IPS DF 19.7 (cell line): ENCODE results near the gene PSMD5.
A peak's percentile ranks its signal among the peaks of the same experiment; 100 is the strongest.

Source experiments
- DNase-seq: peaks from one replicate; pipeline ENCODE4 v3.0.0-alpha.2; 2013; ENCODE audit warnings: low read depth, low spot score

PSMD5 gene

DNA sequence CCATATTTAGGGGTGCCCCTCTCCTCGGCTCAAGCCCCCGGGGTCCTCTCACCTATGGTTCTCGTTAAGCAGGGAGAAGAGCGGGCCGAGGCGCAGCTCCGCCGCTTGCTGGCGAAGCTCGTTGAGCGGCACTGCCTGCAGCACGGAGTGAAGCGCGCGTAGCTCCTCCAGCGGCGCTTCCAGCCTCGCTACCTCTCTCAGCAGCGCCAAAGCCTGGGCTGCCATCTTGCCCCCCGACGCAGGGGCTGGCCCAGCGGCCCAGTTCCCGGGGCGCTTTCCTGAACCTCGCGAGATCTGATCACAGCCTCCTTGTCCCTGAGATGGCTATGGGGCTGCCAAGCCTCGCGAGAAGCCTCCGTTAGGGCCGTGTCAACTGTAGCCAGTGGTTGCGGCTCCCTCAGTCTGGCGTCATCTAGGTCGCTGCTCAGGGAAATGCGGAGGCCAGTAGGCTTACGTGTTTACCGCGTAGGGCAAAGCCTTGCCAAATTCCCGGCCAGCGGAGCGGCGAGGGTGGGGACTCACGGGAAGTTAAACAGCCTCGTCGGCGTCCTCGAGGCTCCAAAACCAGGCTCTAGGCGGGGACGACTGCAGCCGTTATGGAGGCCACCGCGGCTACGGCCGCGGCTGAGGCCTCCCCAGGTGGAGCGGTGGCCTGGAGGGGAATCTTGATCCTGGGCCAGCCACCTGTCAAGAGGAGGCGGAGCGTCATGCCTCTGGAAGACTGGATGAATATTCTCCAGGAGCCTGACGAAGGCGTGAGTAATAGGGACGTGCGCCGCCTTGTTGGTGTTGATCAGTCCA lies at the start of gene PSMD5:
Gene PSMD5 (minus strand): TSS at position 238 of the 801 bp plus-strand sequence. CDS start 13 bp downstream, at position 225.
- peak; percentile 97 for DNase-seq

DNA sequence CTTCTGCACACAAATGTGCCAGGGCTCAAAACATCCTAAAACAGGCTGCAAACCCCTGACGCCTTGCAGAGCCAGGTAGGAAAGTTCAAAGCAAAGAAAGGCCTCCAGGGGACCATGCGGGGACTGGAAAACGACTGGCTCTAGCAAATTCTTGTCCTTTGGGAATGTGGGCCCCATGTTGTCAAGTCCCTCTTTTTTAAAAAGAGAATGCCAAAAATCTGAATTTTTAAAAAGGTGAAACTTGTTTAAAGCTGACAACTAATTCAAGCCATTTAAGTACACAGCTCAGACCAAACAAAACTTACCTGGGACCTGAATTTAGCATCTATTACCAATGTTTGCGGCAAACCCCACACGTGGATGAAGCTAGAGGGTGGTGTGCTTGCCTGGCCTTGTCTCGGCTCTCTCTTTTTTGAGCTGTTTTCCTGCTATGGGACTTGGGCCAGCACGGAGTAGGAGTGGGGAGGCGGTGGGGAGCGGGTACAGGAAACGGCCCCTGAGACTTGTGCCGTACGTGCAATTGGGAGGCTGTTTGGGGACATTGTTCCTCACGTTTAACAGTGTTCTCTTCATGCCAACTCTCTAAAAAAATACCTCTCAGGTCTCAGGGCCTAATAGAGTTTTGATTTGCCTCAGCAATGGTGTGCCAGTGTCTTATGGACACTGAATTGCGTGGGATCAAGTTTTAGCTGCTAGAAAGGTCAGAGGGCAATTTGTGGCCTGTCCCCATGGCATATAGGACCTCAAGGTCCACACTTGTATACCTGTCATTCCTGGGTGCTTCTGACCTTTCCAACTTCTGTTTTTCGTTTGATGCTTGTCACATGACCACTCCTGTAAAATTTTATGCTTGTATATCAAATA lies 49.4 kb upstream of the PSMD5 start:
- DNase-seq = no peak

DNA sequence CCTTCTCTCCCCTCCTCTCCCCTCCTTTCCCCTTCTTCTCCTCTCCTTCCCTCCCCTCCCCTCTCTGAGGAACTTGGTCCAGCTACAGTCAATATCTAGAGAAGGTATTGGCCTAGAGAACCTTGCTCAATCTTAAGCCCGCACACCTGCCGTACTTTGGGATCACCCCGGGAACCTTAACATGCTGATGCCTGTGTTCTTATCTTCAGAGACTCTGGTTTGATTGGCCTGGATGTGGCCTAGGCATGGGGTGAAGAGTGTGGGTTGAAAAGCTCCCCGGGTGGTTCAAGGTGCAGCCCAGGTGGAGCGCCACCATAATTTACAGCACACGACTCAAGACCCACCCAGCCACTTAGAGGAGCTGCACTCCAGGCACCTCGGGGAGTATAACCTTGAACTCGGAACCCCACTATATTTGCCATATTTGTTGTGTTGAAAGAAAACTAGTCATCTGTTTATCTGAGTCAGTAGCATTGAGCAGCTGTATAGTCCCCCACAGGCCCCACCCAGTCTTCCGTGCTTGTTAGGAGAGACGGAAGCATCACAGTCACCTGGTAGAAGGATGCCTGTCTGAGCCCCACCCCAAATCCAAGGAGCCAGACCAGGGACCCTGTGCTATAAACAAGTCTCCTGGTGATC lies 48.6 kb upstream of the PSMD5 start:
- no peak for DNase-seq

DNA sequence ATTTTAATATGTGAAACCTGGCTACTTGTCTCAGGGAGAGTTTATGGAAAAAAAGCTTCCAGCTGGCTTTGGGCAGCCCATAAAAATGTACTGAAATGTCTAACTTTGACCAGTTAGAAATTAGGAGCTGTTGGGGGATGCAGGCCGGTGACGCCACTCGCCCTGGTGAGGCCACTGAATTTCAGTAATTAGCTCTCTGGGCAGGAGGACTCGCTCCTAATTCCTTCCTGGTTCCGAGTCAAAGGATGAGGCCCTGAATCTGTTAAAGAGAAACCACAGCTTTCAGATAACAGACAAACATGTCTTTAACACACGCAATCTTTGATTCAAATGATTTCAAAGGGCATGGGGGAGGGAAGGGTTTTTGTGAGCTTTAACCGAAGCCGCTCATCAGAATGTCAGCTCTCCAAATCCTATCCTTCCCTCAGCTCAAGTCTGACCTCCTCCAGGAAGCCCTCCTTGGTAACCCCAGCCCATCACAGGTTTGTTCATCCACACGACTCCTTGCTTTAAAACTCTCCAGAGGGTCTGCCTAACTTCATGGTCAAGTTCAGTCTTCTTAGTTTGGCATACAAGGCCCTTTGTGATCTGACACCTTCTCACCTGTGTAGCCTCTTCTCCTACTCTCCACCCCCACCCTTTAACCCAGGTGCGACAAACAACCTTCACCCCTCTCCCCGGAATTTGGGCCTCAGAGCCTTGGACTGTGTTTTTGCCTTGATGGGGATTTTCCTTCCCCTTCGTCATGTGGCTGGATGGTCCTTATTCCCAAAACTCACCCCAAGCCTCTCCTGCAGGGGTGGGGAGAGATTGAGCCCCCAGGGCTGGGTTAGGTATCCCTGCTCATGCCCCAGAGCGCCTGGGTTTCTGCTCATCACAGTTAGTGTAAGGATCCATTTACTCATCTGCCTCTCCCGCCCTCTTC lies 47.9 kb upstream of the PSMD5 start:
- no peak for DNase-seq

DNA sequence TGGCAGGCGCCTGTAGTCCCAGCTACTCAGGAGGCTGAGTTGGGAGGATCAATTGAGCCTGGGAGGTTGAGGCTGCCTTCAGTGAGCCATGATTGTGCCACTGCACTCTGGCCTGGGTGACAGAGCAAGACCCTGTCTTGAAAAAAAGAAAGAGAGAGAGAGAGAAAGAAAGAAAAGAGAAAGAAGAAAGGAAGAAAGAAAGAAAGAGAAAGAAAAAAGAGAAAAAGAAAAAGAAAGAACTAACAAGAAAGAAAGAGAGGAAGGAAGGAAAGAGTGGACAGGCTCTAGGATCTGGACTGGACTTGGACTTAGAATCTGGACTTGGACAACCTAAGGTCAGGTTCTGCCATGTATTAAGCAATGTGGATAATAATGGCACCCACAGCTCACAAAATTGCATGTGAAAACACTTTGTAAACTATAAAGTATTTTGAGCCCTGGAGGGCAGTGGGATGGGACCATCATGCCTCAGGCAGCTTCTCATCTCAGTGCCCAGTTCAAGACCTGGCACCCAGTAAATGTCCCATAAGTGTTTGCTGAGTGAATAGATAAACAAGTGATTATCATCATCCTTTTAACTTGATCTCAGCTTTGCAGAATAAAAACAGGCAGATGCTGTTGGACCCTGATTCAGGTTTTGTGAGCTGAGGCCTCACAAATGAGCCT lies 47.0 kb upstream of the PSMD5 start:
- DNase-seq = no peak

DNA sequence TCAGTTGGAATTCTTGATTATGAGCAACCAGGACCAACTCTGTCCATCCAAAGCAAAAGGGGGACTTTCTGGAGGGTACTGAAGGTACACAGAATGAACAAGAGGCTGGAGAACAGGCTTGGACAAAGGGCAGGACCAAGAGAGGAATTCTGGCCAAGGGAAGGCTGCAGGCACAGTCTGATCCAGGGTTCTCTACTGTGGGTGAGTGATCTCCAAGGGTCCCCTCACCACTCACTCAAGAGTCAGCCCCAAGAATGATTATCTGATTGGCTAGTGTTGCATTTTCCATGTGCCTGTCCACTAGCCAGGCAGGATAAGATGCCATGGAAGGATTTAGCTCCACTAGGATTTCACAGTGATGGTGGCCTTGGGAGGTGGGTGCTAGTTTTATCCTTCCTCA lies 45.9 kb upstream of the PSMD5 start:
- no peak for DNase-seq

DNA sequence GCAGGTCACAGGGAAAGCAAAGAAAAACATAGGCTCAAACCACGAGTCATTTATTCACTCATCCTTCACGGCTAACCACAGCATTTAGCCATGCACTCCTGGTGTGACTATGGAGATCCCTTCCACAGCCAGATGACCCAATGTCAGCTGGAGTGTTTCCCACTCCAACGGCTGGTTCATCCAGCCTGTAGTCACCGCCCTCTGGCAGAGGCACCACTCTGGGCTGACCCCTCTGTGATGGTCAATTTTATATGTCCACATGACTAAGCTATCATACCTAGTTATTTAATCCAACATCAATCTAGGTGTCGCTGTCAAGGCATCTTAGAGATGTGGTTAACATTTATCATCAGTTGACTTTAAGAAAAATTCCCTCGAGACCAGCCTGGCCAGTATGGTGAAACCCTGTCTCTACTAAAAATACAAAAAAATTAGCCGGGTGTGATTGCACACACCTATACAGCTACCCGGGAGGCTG lies 43.8 kb upstream of the PSMD5 start:
- no peak for DNase-seq

DNA sequence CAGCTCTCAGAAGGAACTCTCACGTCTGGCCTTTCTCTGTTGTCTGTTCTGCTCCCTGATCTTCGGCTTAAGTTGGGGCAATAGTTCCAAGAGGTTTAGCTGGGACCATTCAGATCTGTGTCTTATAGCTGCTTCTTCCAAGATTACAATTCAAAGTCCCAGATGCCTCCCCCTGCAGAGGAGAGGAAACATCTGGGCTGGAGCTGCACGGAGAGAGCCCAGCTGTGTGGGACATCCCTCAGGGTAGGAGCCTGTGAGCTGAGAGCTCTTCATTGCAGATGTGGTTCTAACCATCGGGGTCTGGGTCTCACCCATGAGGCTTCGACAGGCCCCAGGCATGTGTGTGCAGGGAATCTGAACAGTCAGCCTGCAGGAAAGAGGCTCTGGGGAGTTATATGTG lies 43.2 kb upstream of the PSMD5 start:
- no peak for DNase-seq

DNA sequence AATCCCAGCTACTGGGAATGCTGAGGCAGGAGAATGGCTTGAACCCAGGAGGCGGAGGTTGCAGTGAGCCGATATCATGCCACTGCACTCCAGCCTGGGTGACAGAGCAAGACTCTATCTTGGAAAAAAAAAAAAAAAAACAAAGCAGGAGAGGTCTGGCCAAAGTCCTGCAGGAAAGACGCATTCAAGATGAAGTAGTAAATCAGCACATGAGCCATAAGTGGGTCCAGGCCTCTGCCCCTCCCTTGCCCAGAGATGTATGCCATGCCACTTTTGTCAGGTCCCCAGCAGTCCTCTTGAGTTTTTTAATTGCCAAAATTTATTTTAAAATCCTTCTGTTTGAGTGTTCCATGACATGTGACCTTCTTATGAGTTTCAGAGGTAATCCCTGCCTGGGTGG lies 42.7 kb upstream of the PSMD5 start:
- no peak for DNase-seq

DNA sequence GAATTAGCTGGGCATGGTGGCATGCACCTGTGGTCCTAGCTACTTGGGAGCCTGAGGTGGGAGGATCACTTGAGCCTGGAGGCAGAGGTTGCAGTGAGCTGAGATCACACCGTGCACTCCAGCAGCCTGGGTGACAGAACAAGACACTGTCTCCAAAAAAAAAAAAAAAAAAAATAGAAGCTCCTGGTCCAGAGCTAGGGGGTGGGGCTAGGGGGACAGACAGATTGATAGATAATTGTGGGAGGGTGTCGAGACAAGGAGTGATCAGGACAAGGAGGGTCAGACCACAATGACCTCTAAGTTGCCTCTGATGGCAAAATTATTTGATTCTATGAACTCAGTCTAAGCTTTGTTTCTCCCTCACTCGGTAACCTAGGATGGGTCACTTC lies 40.9 kb upstream of the PSMD5 start:
- no peak for DNase-seq

DNA sequence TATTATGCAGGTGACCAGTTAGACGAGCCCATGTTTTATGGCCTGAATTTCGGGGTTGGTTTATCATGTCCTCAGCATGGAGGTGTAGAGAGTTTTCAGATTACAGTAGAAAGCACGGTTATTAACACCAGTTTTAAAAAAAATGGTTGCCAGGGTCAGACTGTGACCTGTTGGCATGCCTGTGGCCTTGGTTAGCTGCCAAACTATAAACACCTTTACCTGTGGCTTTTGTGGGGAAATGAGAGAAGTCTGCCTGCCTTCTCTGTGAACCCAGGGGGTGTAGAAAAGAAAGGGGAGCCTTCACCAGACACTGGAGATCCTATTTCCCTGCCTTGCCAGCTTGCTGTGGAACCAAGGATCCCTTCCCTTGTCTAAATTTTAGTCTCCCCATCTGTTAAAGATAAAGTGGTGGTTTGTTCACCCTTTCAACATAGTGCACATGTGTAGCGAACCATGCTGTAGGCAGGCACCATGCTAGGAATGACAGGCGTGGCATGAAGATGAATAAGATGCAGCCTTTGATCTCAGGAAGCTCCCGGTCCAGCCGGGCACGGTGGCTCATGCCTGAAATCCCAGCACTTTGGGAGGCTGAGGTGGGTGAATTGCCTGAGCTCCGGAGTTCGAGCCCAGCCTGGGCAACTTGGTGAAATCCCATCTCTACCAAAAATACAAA lies 40.3 kb upstream of the PSMD5 start:
- no peak for DNase-seq

DNA sequence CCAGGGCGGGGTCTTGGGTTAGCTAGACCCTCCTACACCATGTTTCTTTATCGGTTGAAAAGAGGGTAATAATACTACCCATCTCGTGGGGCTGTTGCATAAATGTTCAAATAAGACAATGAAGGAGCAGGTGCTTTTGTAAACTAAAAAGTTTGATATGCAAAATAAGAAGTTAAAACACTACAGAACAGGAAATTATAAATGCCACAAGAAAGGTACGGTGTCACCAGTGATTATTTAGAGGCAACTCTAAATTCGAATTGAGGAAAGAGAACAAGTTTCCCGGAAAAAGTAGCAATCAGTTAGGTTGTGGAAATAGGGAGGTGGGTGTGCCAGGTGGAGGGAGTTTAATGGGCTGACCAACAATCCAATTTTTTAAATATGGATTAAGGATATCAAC lies 36.7 kb upstream of the PSMD5 start:
- DNase-seq = no peak

DNA sequence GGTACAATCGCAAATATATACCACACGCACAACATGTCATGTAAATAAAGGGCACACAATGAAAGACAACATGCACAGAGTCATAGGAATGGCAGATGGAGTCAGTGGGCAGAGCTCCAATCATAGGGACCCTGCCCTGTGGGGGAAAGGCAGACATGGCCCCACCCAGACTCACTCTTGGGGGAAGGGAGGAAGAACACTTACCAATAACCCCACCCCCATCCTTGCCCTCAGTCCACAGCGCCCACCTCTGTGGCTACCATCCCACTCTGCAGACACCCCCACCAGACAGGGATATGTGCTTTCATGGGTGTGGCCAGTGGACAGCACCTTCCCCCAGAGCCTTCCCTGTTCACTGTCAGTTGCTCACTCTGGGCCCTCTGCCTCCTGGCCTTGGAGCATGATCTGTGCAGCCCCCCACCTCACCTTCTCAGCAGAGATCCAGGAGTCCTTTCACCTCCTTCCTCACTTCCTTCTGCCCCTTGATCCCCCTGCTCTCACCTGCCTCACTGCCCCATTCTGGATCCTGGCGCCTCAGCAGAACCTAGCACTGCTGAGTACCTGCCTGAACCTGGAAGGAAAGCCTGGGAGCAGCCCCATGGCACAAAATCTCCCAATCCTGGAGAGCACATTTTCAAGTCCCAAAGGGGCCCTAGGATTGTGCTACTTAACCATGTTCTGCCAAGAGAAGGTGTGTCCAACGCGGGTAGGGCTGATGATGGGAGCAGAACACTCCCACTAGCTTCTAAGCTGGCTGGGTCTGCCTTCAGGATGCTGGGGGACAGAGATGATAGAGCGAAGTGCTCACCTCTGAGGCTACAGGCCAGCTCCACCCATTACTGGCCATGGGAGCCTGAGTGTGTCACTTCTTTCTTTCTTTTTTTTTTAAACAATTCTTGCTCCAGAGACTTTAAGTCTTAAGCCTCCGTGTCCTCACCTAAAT lies 35.7 kb upstream of the PSMD5 start:
- no peak for DNase-seq

DNA sequence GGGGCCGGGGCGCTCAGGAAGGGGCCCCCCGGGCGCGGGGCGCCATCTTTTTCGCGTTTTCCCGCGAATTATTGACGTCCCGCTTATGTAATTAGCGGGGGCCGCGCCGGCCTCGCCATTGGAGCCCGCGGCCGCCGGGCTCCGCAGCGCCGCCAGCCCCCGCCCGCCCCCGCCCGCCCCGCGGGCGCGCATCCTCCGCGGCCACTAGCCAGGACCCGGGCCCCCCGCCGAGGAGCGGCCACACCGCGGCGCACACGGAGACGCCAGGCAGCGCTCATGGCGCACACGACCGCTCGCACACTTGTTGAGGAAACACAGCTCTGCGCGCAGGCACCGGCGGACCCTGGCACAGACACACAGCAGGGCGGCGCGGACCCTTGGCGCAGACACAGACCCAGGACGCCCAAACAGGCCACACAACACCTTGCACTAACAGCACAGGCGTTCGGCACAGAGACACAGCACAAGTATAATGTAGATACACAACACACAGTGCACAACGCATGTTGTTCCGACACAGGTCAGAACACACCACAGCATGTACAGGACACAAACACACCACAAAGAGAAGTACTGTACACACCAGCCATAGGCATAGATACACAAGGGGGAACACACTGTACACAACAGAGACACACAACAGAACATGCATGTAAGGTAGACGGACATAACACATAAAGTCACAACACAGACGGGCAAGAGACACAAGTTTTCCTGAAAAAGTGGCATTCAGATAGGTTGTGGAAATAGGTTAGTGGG lies 34.7 kb upstream of the PSMD5 start:
- DNase-seq = no peak

DNA sequence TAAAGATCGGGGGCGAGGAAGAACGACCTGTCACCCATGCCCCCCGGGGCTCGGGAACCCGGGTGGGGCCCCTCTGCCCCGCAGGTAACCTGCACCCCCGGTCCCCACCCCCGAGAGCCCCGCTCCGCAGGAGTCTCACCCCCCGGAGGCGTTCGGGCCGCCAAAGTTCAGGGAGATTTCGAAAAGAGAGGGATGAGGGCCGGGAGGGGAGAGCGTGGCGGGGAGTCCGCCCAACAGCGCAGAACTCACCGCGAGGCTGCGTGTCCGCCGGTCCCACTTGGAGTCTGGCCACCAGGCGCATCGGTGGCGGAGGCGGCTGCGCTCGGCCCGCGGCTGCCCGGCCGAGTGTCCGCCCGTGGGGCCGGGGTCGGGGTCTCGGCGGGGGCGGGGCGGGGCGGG lies 34.1 kb upstream of the PSMD5 start, which contains the start of gene PHF19:
Gene PHF19 (minus strand): TSS at position 347 of the 399 bp plus-strand sequence. CDS start 2,447 bp downstream, outside the sequence.
- DNase-seq = no peak

DNA sequence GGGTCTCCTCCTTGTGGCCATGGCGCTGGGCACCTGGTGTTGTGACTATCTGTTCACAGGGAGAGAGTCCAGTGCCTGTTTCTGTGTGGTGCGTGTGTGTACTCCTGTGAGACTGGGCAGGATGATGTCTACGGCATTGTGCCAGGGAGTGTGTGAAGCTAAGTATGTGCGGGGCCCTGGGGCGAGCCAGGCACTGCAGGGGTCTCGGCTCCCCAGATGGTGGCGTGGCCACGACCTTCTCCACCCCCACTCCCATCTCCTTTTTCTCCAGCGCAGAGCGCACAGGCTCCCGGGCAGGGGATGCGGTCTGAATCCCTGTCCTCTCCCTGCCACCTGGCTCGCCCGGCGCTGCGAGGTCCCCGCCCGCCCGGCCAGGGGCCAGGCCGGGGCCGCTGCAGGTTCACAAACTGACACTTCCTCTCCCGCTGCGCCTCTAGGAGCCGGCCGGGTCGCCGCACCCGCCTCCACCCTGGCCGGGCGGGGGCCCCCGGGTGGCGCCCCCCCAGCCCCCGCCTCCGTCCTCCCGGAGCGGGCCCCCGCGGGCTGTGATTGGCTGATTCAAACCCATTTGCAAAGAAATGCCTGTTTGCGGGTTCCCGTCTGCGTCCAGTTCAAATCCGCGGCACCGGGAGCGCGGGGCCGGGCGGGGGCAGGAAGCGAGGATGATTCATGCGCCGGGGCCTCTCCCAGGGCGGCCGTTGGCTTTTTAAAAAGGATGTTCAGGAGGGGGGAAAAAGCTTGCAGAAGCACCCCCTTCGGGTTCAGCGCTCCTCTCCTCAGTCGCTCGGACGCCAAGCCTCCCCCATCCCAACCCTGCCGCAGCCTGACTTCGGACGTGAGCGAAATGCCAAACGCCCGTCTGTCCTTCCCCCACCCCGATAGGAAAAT lies 33.5 kb upstream of the PSMD5 start:
- DNase-seq = no peak

DNA sequence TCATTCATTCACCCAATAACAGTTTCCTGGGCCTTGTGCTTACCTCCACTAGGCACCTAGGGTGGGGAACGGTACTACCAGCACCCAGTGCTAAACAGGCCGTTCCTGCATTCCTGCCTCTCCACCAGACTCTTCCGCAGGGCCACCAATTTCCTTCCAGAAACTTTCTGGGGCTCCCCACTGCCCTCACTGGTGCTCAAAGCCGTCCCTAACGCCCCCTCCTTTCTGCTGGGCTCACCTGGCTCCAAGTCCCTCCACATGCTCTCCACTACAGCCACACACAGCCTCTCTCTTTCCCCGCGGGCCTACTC lies 32.9 kb upstream of the PSMD5 start:
- DNase-seq = no peak
